HG03135 (cell line): ENCODE results near the gene ESRRA.

Experiments
- ATAC-seq: cut with Tn5 transposase; IDR thresholded peaks from one replicate; pipeline ENCODE4 v1.9.1; 2021; ENCODE audit warnings: mild to moderate bottlenecking, moderate library complexity; ENCODE audit not compliant: unreplicated experiment

Gene ESRRA

GRCh38 chr11:64348383-64349024 is 43.2 kb downstream of the ESRRA start:
- ATAC-seq: no peak

GRCh38 chr11:64349025-64349387 is 43.7 kb downstream of the ESRRA start:
- ATAC-seq: no peak

- no peak for ATAC-seq
Measured at GRCh38 chr11:64349404-64349803, 44.1 kb downstream of the ESRRA start.

- no peak for ATAC-seq
Measured at GRCh38 chr11:64351136-64351631, 45.9 kb downstream of the ESRRA start.

- no peak for ATAC-seq
Measured at GRCh38 chr11:64352099-64352994, 47.0 kb downstream of the ESRRA start.

- ATAC-seq: no peak
Measured at GRCh38 chr11:64352995-64353714, 47.8 kb downstream of the ESRRA start.

GRCh38 chr11:64353715-64354506 is 48.6 kb downstream of the ESRRA start:
- no peak for ATAC-seq

- no peak for ATAC-seq
Measured at GRCh38 chr11:64355078-64355940, 50.0 kb downstream of the ESRRA start.

GRCh38 chr11:64356498-64357411 is 51.4 kb downstream of the ESRRA start:
- ATAC-seq: no peak

- no peak for ATAC-seq
Measured at GRCh38 chr11:64357446-64357845, 52.1 kb downstream of the ESRRA start.

- no peak for ATAC-seq
Measured at GRCh38 chr11:64357904-64358535, 52.7 kb downstream of the ESRRA start.

GRCh38 chr11:64358536-64358906 is 53.2 kb downstream of the ESRRA start:
- no peak for ATAC-seq

- peak; percentile 53 for ATAC-seq
Measured at GRCh38 chr11:64358907-64359711, 53.8 kb downstream of the ESRRA start, which contains the start of gene RPS6KA4. Gene RPS6KA4 (plus strand): TSS chr11:64359162. CDS start chr11:64359236, 74 bp downstream.

- no peak for ATAC-seq
Measured at GRCh38 chr11:64359712-64360445, 54.6 kb downstream of the ESRRA start.

- ATAC-seq: no peak
Measured at GRCh38 chr11:64360448-64360921, 55.2 kb downstream of the ESRRA start.

- no peak for ATAC-seq
Measured at GRCh38 chr11:64361659-64362058, 56.3 kb downstream of the ESRRA start.
